Measurements from ENCODE around the gene FLT1. TPM values are rescaled to one million over a fixed set of nuclear protein-coding genes. Genes with fewer than 3 reads are reported as not detected.

The FLT1 gene
- total and polyA plus RNA-seq, 2 of the 13 experiments (the other 11 are each of a cell fraction or from before 2014, with no cell fraction given), result 0.02 TPM; not detected in 1

GRCh38 chr13:28376604-28377003 is 118.3 kb downstream of the FLT1 start:
- peaks cover 18% of the 10 kb centered on the region for H3K4me1 ChIP-seq (ENCODE audit: insufficient read depth, low read length)
- TF ChIP-seq RARA (CRISPR knock-in tag; IDR thresholded peaks at IDR 0.05), result no peak
- no peak for TF ChIP-seq KDM6A (CRISPR knock-in tag; IDR thresholded peaks at IDR 0.05; ENCODE audit: low read depth)
- no peak for TF ChIP-seq DMTF1 (CRISPR knock-in tag; IDR thresholded peaks at IDR 0.05)
- TF ChIP-seq AGO1 (IDR thresholded peaks at IDR 0.05; ENCODE audit: low read depth, low read length, poor library complexity, severe bottlenecking), result no peak
- no peak for TF ChIP-seq MLXIP (CRISPR knock-in tag; IDR thresholded peaks at IDR 0.05; ENCODE audit: borderline replicate concordance)
- TF ChIP-seq NR2F6 (IDR thresholded peaks at IDR 0.05), result no peak
- no peak for TF ChIP-seq NR2F6 (CRISPR knock-in tag; IDR thresholded peaks at IDR 0.05)
- no peak for TF ChIP-seq TBX2 (CRISPR knock-in tag; IDR thresholded peaks at IDR 0.05; ENCODE audit: borderline replicate concordance)
- TF ChIP-seq SRSF4 (IDR thresholded peaks at IDR 0.05; ENCODE audit: low read depth, low read length, poor library complexity, severe bottlenecking), result no peak
- intact Hi-C loops (cut with micrococcal nuclease; ENCODE audit: unreplicated experiment), result no loop called here

More at GRCh38 chr13:28376604-28377003, 118.3 kb downstream of the FLT1 start:
- no peak overlapping the region for H3K9ac ChIP-seq (ENCODE audit: insufficient read depth, low read depth, low read length)
- no peaks in the 10 kb centered on the region for H4K20me1 ChIP-seq (ENCODE audit: insufficient read depth, low read length)
- H3K9me3 ChIP-seq (ENCODE audit: low read length), result no peaks in the 10 kb centered on the region
- no peaks in the 10 kb centered on the region for H3K79me2 ChIP-seq (ENCODE audit: insufficient read depth, low read length)
- FAIRE-seq, result no peak
- no TSS peak for BruUV-seq (replicated peaks)
- no peaks in the 10 kb centered on the region for H3K27me3 ChIP-seq (ENCODE audit: control insufficient read depth in 1 of 2, insufficient read depth in 2 of 2, low read length in 2 of 2)
- H3K36me3 ChIP-seq (replicated peaks in 1 of 2; ENCODE audit: control insufficient read depth in 1 of 2, insufficient read depth in 2 of 2, low read length in 2 of 2), result no peaks in the 10 kb centered on the region
- H2AFZ ChIP-seq (ENCODE audit: low read length), result no peak overlapping the region
- no peak for DNase-seq (ENCODE audit: low spot score)
- no peak overlapping the region for H3K4me2 ChIP-seq (ENCODE audit: low read depth, low read length)
- 0% methylated on average over 2 of the region's 2 CpGs for WGBS (ENCODE audit: low lambda C conversion rate)
- POLR2A ChIA-PET, result no interaction called here
- ATAC-seq, result no peak
- CTCF ChIA-PET (ENCODE audit: low intra/inter-chr PET ratio, low total read pairs), result no interaction called here
- no peak overlapping the region for H3K27ac ChIP-seq (ENCODE audit: extremely low read length, insufficient read depth, low read length)
- H3K4me3 ChIP-seq (replicated peaks in 1 of 3; ENCODE audit: insufficient read depth in 1 of 3, low read depth in 2 of 3, low read length in 3 of 3), result no peak overlapping the region
- in situ Hi-C loops (cut with HindIII; ENCODE audit: extremely low pct_ligation_motif_present, low pct_unique_long_range_greater_than_20kb), result no loop called here
